Cardiac muscle cell (in vitro differentiated cells and primary cell): ENCODE measurements around the gene ZNF365. TPM values are rescaled to one million over a fixed set of nuclear protein-coding genes. Genes with fewer than 3 reads are reported as not detected.

Experiments used
- DNase-seq, 2 donors: peaks; one replicate each; pipeline versions ENCODE4 v3.0.0 to v3.0.0-alpha.2; 2010 to 2017; ENCODE audit warnings: low read depth in 1 of 2, low spot score in 1 of 2
- H3K27ac ChIP-seq: fragments of 200-600 bp; sonication (generic); 2 replicates; pipeline ENCODE4 v1.5.1; 2016
- H3K27me3 ChIP-seq: fragments of 200-600 bp; sonication (generic); 2 replicates; pipeline ENCODE4 v1.6.0; 2016; ENCODE audit warnings: control low read depth
- H3K36me3 ChIP-seq: fragments of 200-600 bp; sonication (generic); 2 replicates; pipeline ENCODE4 v1.5.1; 2016; ENCODE audit warnings: control low read depth
- H3K4me1 ChIP-seq: fragments of 200-600 bp; sonication (generic); 2 replicates; pipeline ENCODE4 v1.8.1; 2017; ENCODE audit warnings: low read depth, mild to moderate bottlenecking, mixed run types
- H3K4me3 ChIP-seq: fragments of 200-600 bp; sonication (generic); 2 replicates; pipeline ENCODE4 v1.5.1; 2016; ENCODE audit warnings: mild to moderate bottlenecking
- H3K9me3 ChIP-seq: fragments of 200-600 bp; sonication (generic); 2 replicates; pipeline ENCODE4 v1.5.1; 2017; ENCODE audit warnings: low read depth, mild to moderate bottlenecking, control low read depth
- polyA plus RNA-seq: library from polyadenylated mRNA; unstranded; fragments of >200 nt; fragmentation: Nextera tagmentation; extraction: Ambion mirVana; gene quantifications from 2 replicates; pipeline ENCODE4 v1.2.1, GENCODE V29; 2016
- total RNA-seq: library from RNA; depleted of rRNA; stranded (reverse); fragments of >200 nt; gene quantifications from 2 replicates; pipeline ENCODE4 v1.2.3, GENCODE V29; 2016
- TF ChIP-seq, protein P1 (sequence below): IDR thresholded peaks from 2 replicates; pipeline ENCODE4 v1.5.1; 2012; ENCODE audit warnings: low read depth, mild to moderate bottlenecking, low read length

The ZNF365 gene
- total and polyA plus RNA-seq, 2 experiments from 2014 or later = not detected

- TF ChIP-seq, protein P1, sequence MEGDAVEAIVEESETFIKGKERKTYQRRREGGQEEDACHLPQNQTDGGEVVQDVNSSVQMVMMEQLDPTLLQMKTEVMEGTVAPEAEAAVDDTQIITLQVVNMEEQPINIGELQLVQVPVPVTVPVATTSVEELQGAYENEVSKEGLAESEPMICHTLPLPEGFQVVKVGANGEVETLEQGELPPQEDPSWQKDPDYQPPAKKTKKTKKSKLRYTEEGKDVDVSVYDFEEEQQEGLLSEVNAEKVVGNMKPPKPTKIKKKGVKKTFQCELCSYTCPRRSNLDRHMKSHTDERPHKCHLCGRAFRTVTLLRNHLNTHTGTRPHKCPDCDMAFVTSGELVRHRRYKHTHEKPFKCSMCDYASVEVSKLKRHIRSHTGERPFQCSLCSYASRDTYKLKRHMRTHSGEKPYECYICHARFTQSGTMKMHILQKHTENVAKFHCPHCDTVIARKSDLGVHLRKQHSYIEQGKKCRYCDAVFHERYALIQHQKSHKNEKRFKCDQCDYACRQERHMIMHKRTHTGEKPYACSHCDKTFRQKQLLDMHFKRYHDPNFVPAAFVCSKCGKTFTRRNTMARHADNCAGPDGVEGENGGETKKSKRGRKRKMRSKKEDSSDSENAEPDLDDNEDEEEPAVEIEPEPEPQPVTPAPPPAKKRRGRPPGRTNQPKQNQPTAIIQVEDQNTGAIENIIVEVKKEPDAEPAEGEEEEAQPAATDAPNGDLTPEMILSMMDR = no peak
- no peak overlapping the region for H3K27ac ChIP-seq
- no peaks in the 10 kb centered on the region for H3K9me3 ChIP-seq
- H3K4me3 ChIP-seq = no peak overlapping the region
- no peaks in the 10 kb centered on the region for H3K4me1 ChIP-seq
- no peak for DNase-seq
- H3K36me3 ChIP-seq = no peaks in the 10 kb centered on the region
- H3K27me3 ChIP-seq = peaks cover 3% of the 10 kb centered on the region
These were observed 52.4 kb downstream of the ZNF365 start for GRCh38 chr10:62426600-62426999.

GRCh38 chr10:62430881-62431280 is 56.7 kb downstream of the ZNF365 start:
- TF ChIP-seq, protein P1 = no peak
- no peak for DNase-seq
- no peaks in the 10 kb centered on the region for H3K4me1 ChIP-seq
- no peaks in the 10 kb centered on the region for H3K36me3 ChIP-seq
- H3K4me3 ChIP-seq = no peak overlapping the region
- no peaks in the 10 kb centered on the region for H3K9me3 ChIP-seq
- no peaks in the 10 kb centered on the region for H3K27me3 ChIP-seq
- no peak overlapping the region for H3K27ac ChIP-seq

GRCh38 chr10:62433181-62433692 is 59.1 kb downstream of the ZNF365 start:
- DNase-seq = peak in 1 of 2 donors; percentile 82
- Histone ChIP-seq H3K9me3 (no peaks in the 10 kb centered on the region), H3K27ac (no peak overlapping the region), H3K27me3 (no peaks in the 10 kb centered on the region), H3K4me3 (no peak overlapping the region), H3K4me1 (no peaks in the 10 kb centered on the region), H3K36me3 (no peaks in the 10 kb centered on the region)
- TF ChIP-seq, protein P1 = no peak

DNA sequence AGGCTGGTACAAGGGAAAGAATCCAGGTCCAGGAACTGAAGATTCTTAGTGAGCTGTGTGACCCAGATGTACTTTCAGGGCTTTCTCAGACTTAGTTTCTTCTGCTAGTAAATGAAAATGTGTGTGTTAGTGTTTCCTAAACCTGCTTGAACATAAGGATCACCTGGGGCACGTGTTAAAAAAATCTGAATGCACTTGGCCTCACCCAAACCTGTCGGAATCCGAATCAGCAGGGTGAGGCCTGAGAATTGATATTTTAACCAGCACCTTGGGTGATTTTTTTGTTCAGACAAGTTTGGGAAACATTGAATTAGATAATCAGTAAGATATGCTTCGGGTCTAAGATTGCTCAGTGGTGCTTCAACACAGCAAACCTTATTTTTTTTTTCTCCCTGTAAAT is 59.7 kb downstream of the ZNF365 start:
- H3K4me3 ChIP-seq = no peak overlapping the region
- TF ChIP-seq, protein P1 = no peak
- no peaks in the 10 kb centered on the region for H3K27me3 ChIP-seq
- no peaks in the 10 kb centered on the region for H3K36me3 ChIP-seq
- H3K4me1 ChIP-seq = no peaks in the 10 kb centered on the region
- DNase-seq = no peak
- no peak overlapping the region for H3K27ac ChIP-seq
- no peaks in the 10 kb centered on the region for H3K9me3 ChIP-seq

- H3K4me3 ChIP-seq = no peak overlapping the region
- DNase-seq = peak; percentile 68 to 82
- no peak overlapping the region for H3K27ac ChIP-seq
- TF ChIP-seq, protein P1 = peak; percentile 68
- H3K27me3 ChIP-seq = no peaks in the 10 kb centered on the region
- H3K4me1 ChIP-seq = peaks cover 20% of the 10 kb centered on the region
- H3K9me3 ChIP-seq = no peaks in the 10 kb centered on the region
- H3K36me3 ChIP-seq = no peaks in the 10 kb centered on the region
These were observed 63.5 kb downstream of the ZNF365 start for GRCh38 chr10:62437696-62438095.
